Endothelial cell of umbilical vein (primary cell): ENCODE results near the gene CDT1. TPM values are rescaled to one million over a fixed set of nuclear protein-coding genes. Genes with fewer than 3 reads are reported as not detected.

ENCODE experiments used
- BruUV-seq: library from RNA; stranded (reverse); fragments of 400-500 nt; replicated peaks from 2 replicates; lab custom pipeline; 2021; lab: Mats Ljungman, UMichigan
- CTCF ChIA-PET: fragments of 300-600, 350-600 bp; sonication (Branson Sonifier 250); formaldehyde crosslinking; loops from one replicate; lab custom pipeline; 2021; ENCODE audit warnings: antibody characterized with exemption, inconsistent platforms; lab: Charles Lee
- POLR2A ChIA-PET: fragments of 300-600, 350-600 bp; sonication (Branson Sonifier 250); formaldehyde crosslinking; loops from one replicate; lab custom pipeline; 2021; ENCODE audit warnings: antibody characterized with exemption, inconsistent platforms; lab: Charles Lee
- DNase-seq: peaks from one replicate; pipeline ENCODE4 v3.0.0-alpha.2; 2011; ENCODE audit warnings: low read depth, low spot score
- FAIRE-seq: peaks from 2 replicates; lab custom pipeline; 2011; peaks lifted over from hg19 to GRCh38; lab: Jason Lieb, UNC
- H2AFZ ChIP-seq: 2 replicates; pipeline ENCODE4 v1.6.0; 2012; ENCODE audit warnings: low read depth, low read length, control low read depth, inconsistent platforms
- H3K27ac ChIP-seq: 2 replicates; pipeline ENCODE4 v1.5.1; 2011; ENCODE audit warnings: low read depth, mild to moderate bottlenecking, control low read depth, low read length, moderate library complexity; ENCODE audit not compliant: insufficient read depth
- H3K27me3 ChIP-seq, 2 experiments: 2 replicates each; pipeline versions ENCODE4 v1.6.0 to v1.6.1; 2011; ENCODE audit warnings: low read length in 2 of 2, mixed read lengths in 1 of 2; ENCODE audit not compliant: control insufficient read depth in 2 of 2, insufficient read depth in 2 of 2
- H3K36me3 ChIP-seq, 2 experiments: 2 replicates in 1 of 2; 3 replicates in 1 of 2; pipeline ENCODE4 v1.5.1; 2011; ENCODE audit warnings: low read length in 2 of 2, mild to moderate bottlenecking in 1 of 2, moderate library complexity in 1 of 2; ENCODE audit not compliant: control insufficient read depth in 2 of 2, insufficient read depth in 2 of 2; ENCODE audit errors: extremely low read depth in 1 of 2
- H3K4me1 ChIP-seq: 3 replicates; pipeline ENCODE4 v1.5.1; 2011; ENCODE audit warnings: mild to moderate bottlenecking, low read length; ENCODE audit not compliant: control insufficient read depth, insufficient read depth; ENCODE audit errors: extremely low read depth
- H3K4me2 ChIP-seq: 2 replicates; pipeline ENCODE4 v1.6.1; 2011; ENCODE audit warnings: low read length, control low read depth, mixed read lengths; ENCODE audit not compliant: insufficient read depth
- H3K4me3 ChIP-seq, 3 experiments: fragments of 200-600 bp in 1 of 3; sonication (generic), shearing (Covaris generic) in 1 of 3; replicated peaks in 1 of 3; 2 replicates each; pipeline ENCODE4 v1.5.1; 2011 to 2016; ENCODE audit warnings: control low read depth in 3 of 3, low read length in 3 of 3, mild to moderate bottlenecking in 2 of 3, inconsistent platforms in 1 of 3, low read depth in 1 of 3, moderate library complexity in 1 of 3; ENCODE audit not compliant: insufficient read depth in 1 of 3
- H3K79me2 ChIP-seq: 2 replicates; pipeline ENCODE4 v1.6.0; 2012; ENCODE audit warnings: low read length, inconsistent platforms; ENCODE audit not compliant: control insufficient read depth, insufficient read depth
- H3K9ac ChIP-seq: replicated peaks from 2 replicates; pipeline ENCODE3; 2011; ENCODE audit warnings: low read length, control low read depth; ENCODE audit not compliant: insufficient read depth; ENCODE audit errors: extremely low read depth
- H3K9me1 ChIP-seq: replicated peaks from 3 replicates; pipeline ENCODE4 v1.6.0; 2011; ENCODE audit warnings: mild to moderate bottlenecking, low read length; ENCODE audit not compliant: control insufficient read depth, insufficient read depth; ENCODE audit errors: extremely low read depth
- H3K9me3 ChIP-seq: replicated peaks from 2 replicates; pipeline ENCODE4 v1.5.1; 2012; ENCODE audit warnings: low read length, inconsistent platforms; ENCODE audit not compliant: control insufficient read depth, insufficient read depth
- H4K20me1 ChIP-seq: replicated peaks from 2 replicates; pipeline ENCODE3; 2011; ENCODE audit warnings: mild to moderate bottlenecking, low read length; ENCODE audit not compliant: control insufficient read depth, insufficient read depth; ENCODE audit errors: extremely low read depth
- EZH2 ChIP-seq: IDR thresholded peaks from 2 replicates; pipeline ENCODE4 v1.6.1; 2012; ENCODE audit warnings: borderline replicate concordance, low read depth, mild to moderate bottlenecking, moderate library complexity, low read length, inconsistent platforms; ENCODE audit not compliant: severe bottlenecking
- FOS ChIP-seq: IDR thresholded peaks from 2 replicates; pipeline ENCODE4 v1.6.1; 2011; ENCODE audit warnings: mild to moderate bottlenecking, low read length, moderate library complexity, borderline replicate concordance; ENCODE audit not compliant: insufficient read depth
- GATA2 ChIP-seq: IDR thresholded peaks from 2 replicates; pipeline ENCODE4 v1.7.0; 2011; ENCODE audit warnings: low read depth, mild to moderate bottlenecking, moderate library complexity, mixed read lengths, low read length; ENCODE audit not compliant: insufficient read length, insufficient read depth
- JUN ChIP-seq: IDR thresholded peaks from 2 replicates; pipeline ENCODE4 v1.6.1; 2011; ENCODE audit warnings: borderline replicate concordance, low read depth; ENCODE audit not compliant: insufficient read length, insufficient read depth
- MYC ChIP-seq: IDR thresholded peaks from one replicate; pipeline ENCODE4 v1.6.1; 2011; ENCODE audit warnings: mild to moderate bottlenecking, low read depth, low read length
- POLR2A ChIP-seq: IDR thresholded peaks from 2 replicates; pipeline ENCODE4 v1.6.1; 2012; ENCODE audit warnings: low read depth, mild to moderate bottlenecking, control low read depth, low read length
- POLR2AphosphoS5 ChIP-seq: IDR thresholded peaks from 2 replicates; pipeline ENCODE4 v1.6.1; 2012; ENCODE audit warnings: low read depth, mild to moderate bottlenecking, control low read depth, low read length, moderate library complexity; ENCODE audit not compliant: insufficient read depth
- dilution Hi-C: fragments of 300-500 bp; cut with MboI; formaldehyde crosslinking; loops from one replicate; pipeline ENCODE4 v1.15.0; 2019; ENCODE audit warnings: low sequenced_read_pairs; ENCODE audit not compliant: extremely low pct_ligation_motif_present
- intact Hi-C: fragments of 100-400 bp; cut with micrococcal nuclease; formaldehyde crosslinking; loops from one replicate; pipeline ENCODE4 v1.10.0; 2022
- polyA plus RNA-seq, 4 experiments: library from polyadenylated mRNA; depleted of rRNA in 3 of 4; stranded (reverse) in 3 of 4; unstranded in 1 of 4; fragments of >200 nt; gene quantifications; 2 replicates each; pipeline versions ENCODE4 v1.2.1 to v1.2.3, GENCODE V29; 2011 to 2012; ENCODE audit warnings: missing spikeins in 1 of 4
- total RNA-seq: library from RNA; stranded (reverse); gene quantifications from 2 replicates; pipeline ENCODE4 v1.2.3, GENCODE V29; 2021
- TF ChIP-seq, protein P1 (sequence below), 2 donors: IDR thresholded peaks; 1 replicate in 1 of 2; 2 replicates in 1 of 2; pipeline ENCODE4 v1.5.1; 2011; ENCODE audit warnings: low read length in 2 of 2, mild to moderate bottlenecking in 2 of 2, moderate library complexity in 2 of 2, control low read depth in 1 of 2, inconsistent platforms in 1 of 2, low read depth in 1 of 2; ENCODE audit not compliant: insufficient read depth in 1 of 2; ENCODE audit errors: extremely low read depth in 1 of 2
- TF ChIP-seq, protein P2 (sequence below): IDR thresholded peaks from 2 replicates; pipeline ENCODE4 v1.6.1; 2011; ENCODE audit not compliant: insufficient read depth, insufficient read length

CDT1 gene
- total and polyA plus RNA-seq, 2 donors (not counting 3 experiments of a cell fraction or from before 2014, with no cell fraction given), result 15.6 to 30.6 TPM

GRCh38 chr16:88779406-88780141, 24.0 kb upstream of the CDT1 start:
- Histone ChIP-seq H3K4me1 (peaks cover 27% of the 10 kb centered on the region), H3K9ac (no peak overlapping the region), H3K9me1 (no peaks in the 10 kb centered on the region), H3K36me3 (peaks cover 0 to 3% of the 10 kb centered on the region in 2 experiments), H3K9me3 (no peaks in the 10 kb centered on the region), H3K79me2 (peaks cover 98% of the 10 kb centered on the region), H3K27me3 (no peaks in the 10 kb centered on the region), H4K20me1 (no peaks in the 10 kb centered on the region), H2AFZ (no peak overlapping the region), H3K4me2 (no peak overlapping the region), H3K4me3 (no peak overlapping the region), H3K27ac (no peak overlapping the region)
- TF ChIP-seq MYC (no peak), POLR2AphosphoS5 (no peak), JUN (no peak), FOS (no peak), POLR2A (no peak), EZH2 (no peak), GATA2 (no peak)
- TF ChIP-seq, protein P1, sequence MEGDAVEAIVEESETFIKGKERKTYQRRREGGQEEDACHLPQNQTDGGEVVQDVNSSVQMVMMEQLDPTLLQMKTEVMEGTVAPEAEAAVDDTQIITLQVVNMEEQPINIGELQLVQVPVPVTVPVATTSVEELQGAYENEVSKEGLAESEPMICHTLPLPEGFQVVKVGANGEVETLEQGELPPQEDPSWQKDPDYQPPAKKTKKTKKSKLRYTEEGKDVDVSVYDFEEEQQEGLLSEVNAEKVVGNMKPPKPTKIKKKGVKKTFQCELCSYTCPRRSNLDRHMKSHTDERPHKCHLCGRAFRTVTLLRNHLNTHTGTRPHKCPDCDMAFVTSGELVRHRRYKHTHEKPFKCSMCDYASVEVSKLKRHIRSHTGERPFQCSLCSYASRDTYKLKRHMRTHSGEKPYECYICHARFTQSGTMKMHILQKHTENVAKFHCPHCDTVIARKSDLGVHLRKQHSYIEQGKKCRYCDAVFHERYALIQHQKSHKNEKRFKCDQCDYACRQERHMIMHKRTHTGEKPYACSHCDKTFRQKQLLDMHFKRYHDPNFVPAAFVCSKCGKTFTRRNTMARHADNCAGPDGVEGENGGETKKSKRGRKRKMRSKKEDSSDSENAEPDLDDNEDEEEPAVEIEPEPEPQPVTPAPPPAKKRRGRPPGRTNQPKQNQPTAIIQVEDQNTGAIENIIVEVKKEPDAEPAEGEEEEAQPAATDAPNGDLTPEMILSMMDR (IDR thresholded peaks at IDR 0.05; ENCODE audit: extremely low read depth in 1 of 2, insufficient read depth in 1 of 2, low read depth in 1 of 2, low read length in 2 of 2), result no peak
- TF ChIP-seq, protein P2, sequence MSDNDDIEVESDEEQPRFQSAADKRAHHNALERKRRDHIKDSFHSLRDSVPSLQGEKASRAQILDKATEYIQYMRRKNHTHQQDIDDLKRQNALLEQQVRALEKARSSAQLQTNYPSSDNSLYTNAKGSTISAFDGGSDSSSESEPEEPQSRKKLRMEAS, result no peak
- BruUV-seq, result no TSS peak
- DNase-seq (no peak), FAIRE-seq (no peak)
- intact Hi-C loops, result no loop called here
- CTCF ChIA-PET, result interaction anchor here (1.1 to 8.2 kb wide), 3 partner anchors 12 to 42 kb away, joined by 3 to 165 read pairs (median 8); no protein-coding TSS in a partner anchor
- dilution Hi-C loops, result no loop called here
- POLR2A ChIA-PET, result no interaction called here
